ENCODE results near the gene LRRC43.

GRCh38 chr12:122168492-122168891 is 14.4 kb upstream of the LRRC43 start:
- no peak for TF ChIP-seq CTCF (conservative IDR thresholded peaks at IDR 0.05; ENCODE audit: low read depth, low read length)
- TF ChIP-seq EZH2 (IDR thresholded peaks at IDR 0.05; ENCODE audit: low read length, unreplicated experiment) = no peak
- no peak for TF ChIP-seq EZH2phosphoT487 (IDR thresholded peaks at IDR 0.05; ENCODE audit: borderline replicate concordance, low read length)
